ENCODE results near the gene EFCAB5.

- TF ChIP-seq, protein P1, sequence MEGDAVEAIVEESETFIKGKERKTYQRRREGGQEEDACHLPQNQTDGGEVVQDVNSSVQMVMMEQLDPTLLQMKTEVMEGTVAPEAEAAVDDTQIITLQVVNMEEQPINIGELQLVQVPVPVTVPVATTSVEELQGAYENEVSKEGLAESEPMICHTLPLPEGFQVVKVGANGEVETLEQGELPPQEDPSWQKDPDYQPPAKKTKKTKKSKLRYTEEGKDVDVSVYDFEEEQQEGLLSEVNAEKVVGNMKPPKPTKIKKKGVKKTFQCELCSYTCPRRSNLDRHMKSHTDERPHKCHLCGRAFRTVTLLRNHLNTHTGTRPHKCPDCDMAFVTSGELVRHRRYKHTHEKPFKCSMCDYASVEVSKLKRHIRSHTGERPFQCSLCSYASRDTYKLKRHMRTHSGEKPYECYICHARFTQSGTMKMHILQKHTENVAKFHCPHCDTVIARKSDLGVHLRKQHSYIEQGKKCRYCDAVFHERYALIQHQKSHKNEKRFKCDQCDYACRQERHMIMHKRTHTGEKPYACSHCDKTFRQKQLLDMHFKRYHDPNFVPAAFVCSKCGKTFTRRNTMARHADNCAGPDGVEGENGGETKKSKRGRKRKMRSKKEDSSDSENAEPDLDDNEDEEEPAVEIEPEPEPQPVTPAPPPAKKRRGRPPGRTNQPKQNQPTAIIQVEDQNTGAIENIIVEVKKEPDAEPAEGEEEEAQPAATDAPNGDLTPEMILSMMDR (IDR thresholded peaks at IDR 0.05) = peak; percentile 73 to 80 (median 76)
- TF ChIP-seq POLR2A (IDR thresholded peaks at IDR 0.05) = no peak
- TF ChIP-seq POLR2AphosphoS5 (IDR thresholded peaks at IDR 0.05; ENCODE audit: insufficient read depth in 1 of 2, low read depth in 1 of 2) = no peak
Observed at GRCh38 chr17:30093463-30094147, 152.2 kb downstream of the EFCAB5 start.

All from vagina (tissue), 2 donors.